OCI-LY3 (cell line): ENCODE measurements around the gene TMEM209.

Source experiments
- CTCF ChIP-seq: fragments of 200-600, 300-600 bp; sonication (generic); IDR thresholded peaks from 2 replicates; pipeline ENCODE4 v1.5.1; 2014; ENCODE audit warnings: antibody characterized with exemption, low read length, low read depth
- EZH2phosphoT487 ChIP-seq: fragments of 200-600 bp; shearing (Covaris generic); IDR thresholded peaks from 2 replicates; pipeline ENCODE4 v1.6.1; 2018; ENCODE audit warnings: antibody characterized with exemption, mixed run types, low read depth

- TF ChIP-seq CTCF: no peak
- no peak for TF ChIP-seq EZH2phosphoT487
These were observed 43.0 kb downstream of the TMEM209 start for GRCh38 chr7:130162196-130162595.
